ENCODE data around the gene TRHDE.

The TRHDE gene

GRCh38 chr12:72272091-72272661 lies at the start of gene TRHDE:
TRHDE (plus strand) TSS chr12:72272370; CDS start chr12:72272644, 274 bp downstream.
- no peak for DNase-seq (ENCODE audit: low spot score)

GRCh38 chr12:72226510-72226909 lies 45.7 kb upstream of the TRHDE start:
- no peak for DNase-seq (ENCODE audit: low spot score)

- no peak for DNase-seq (ENCODE audit: low spot score)
Observed at GRCh38 chr12:72228424-72228823, 43.7 kb upstream of the TRHDE start.

- DNase-seq (ENCODE audit: low spot score) = no peak
Observed at GRCh38 chr12:72230589-72230988, 41.6 kb upstream of the TRHDE start.

GRCh38 chr12:72234886-72235285 lies 37.3 kb upstream of the TRHDE start:
- DNase-seq (ENCODE audit: low spot score) = no peak

GRCh38 chr12:72236071-72236705 lies 36.0 kb upstream of the TRHDE start:
- no peak for DNase-seq (ENCODE audit: low spot score)

- DNase-seq (ENCODE audit: low spot score) = no peak
Observed at GRCh38 chr12:72241552-72241951, 30.6 kb upstream of the TRHDE start.

- no peak for DNase-seq (ENCODE audit: low spot score)
Observed at GRCh38 chr12:72242946-72243345, 29.2 kb upstream of the TRHDE start.

- DNase-seq (ENCODE audit: low spot score) = no peak
Observed at GRCh38 chr12:72246370-72246769, 25.8 kb upstream of the TRHDE start.

- no peak for DNase-seq (ENCODE audit: low spot score)
Observed at GRCh38 chr12:72250346-72250745, 21.8 kb upstream of the TRHDE start.

GRCh38 chr12:72256725-72257124 lies 15.4 kb upstream of the TRHDE start:
- no peak for DNase-seq (ENCODE audit: low spot score)

GRCh38 chr12:72261885-72262284 lies 10.3 kb upstream of the TRHDE start:
- no peak for DNase-seq (ENCODE audit: low spot score)

GRCh38 chr12:72264548-72265175 lies 7.5 kb upstream of the TRHDE start:
- no peak for DNase-seq (ENCODE audit: low spot score)

GRCh38 chr12:72267974-72268373 lies 4.2 kb upstream of the TRHDE start:
- no peak for DNase-seq (ENCODE audit: low spot score)

- DNase-seq (ENCODE audit: low spot score) = no peak
Observed at GRCh38 chr12:72268386-72268785, 3.8 kb upstream of the TRHDE start.

- no peak for DNase-seq (ENCODE audit: low spot score)
Observed at GRCh38 chr12:72269491-72269890, 2.7 kb upstream of the TRHDE start.

GRCh38 chr12:72270246-72270645 lies 1.9 kb upstream of the TRHDE start:
- DNase-seq (ENCODE audit: low spot score) = no peak

- DNase-seq (ENCODE audit: low spot score) = no peak
Observed at GRCh38 chr12:72270961-72271360, 1.2 kb upstream of the TRHDE start.

- peak; percentile 59 for DNase-seq (ENCODE audit: low spot score)
Observed at GRCh38 chr12:72271451-72272090, 599 bp upstream of the TRHDE start.

GRCh38 chr12:72272731-72273498 lies 745 bp downstream of the TRHDE start:
- DNase-seq (ENCODE audit: low spot score) = peak; percentile 26

GRCh38 chr12:72273499-72273837 lies 1.3 kb downstream of the TRHDE start:
- DNase-seq (ENCODE audit: low spot score) = peak; percentile 50

GRCh38 chr12:72273851-72274351 lies 1.7 kb downstream of the TRHDE start:
- DNase-seq (ENCODE audit: low spot score) = no peak

All from HuH-7.5 (cell line).